Posterior cingulate gyrus (tissue), 11 donors: ENCODE data around the gene CCR5AS.
"Not testable (repeated sequence)": the region's sequence is repeated elsewhere in the genome, so short reads cannot be mapped to it uniquely, and the experiment has no call there.

Source experiments
- DNase-seq, 10 donors: peaks; one replicate each; pipeline versions ENCODE4 v3.0.0 to v3.0.0-alpha.2; 2020 to 2021; ENCODE audit warnings: mixed read lengths in 3 of 10
- intact Hi-C: fragments of 100-400 bp; cut with DNase I; formaldehyde crosslinking; loops from one replicate; pipeline ENCODE4 v1.15.1; 2023

Gene CCR5AS

DNA sequence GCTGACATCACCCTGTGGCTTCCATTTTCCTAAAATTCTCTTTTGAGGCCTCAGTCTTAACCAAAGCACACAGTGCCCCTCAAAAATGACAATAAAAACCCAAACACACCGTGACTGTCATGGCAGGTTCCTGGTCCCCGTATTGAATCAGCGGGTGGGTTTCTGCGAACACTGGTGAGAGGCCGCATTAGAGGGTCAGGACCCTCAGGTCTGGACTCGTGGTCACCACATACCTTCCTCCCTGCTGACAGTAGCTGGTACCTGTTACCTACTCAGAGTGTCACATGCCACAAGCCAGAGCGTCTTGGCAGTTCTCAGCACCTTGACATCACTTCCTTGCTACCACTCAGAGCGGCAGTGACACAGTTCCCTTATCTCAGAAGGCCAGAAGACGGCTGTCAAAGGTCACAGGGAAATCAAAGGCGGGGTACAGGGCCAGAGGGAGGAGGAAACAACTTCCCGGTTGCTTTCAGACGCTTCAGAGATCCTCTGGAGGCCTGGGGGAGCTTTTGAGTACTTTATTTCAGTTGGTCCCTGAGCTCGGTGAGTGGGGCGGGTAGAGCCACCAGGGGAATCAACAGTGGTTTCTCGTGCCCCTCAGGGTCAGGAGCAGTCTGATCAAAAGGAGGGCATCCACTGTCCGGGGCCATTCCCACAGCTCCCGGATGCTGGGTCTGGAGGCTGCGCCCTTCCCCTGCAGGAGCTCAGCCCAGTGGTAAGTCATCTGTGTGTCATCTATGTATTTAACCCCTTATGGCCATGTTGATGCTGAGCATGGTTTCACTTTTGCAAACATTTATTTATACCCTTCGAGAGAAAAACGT, at the start of gene CCR5AS, which contains the start of gene CCRL2:
Gene CCR5AS, minus strand, starts transcription at position 279 of the 824 bp plus-strand sequence.
Gene CCRL2, plus strand, starts transcription at position 472 of the 824 bp plus-strand sequence. CDS start 821 bp downstream, outside the sequence.
- intact Hi-C loops = no loop called here
- peak in 1 of 10 donors; percentile 23 for DNase-seq

DNA sequence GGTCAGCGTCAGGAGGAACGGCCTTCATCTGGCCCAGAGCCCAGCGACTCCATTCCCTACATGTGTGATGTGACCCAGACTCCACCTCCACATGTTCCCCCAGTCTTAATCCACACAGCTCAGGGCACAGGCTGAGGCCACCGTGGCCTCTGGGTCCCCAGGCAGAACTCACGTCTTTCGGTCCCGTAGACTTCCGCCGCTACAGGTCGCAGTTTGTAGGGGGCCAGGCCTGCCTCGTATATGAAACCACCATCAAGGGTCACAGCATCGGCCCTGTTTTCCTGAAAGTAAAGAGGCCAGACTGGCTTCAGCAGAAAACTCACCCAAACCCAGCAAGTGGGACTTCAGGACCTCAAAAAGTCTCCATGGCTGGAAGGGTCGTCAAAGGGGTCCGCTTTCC, 49.3 kb upstream of the CCR5AS start:
- no peak for DNase-seq
- intact Hi-C loops = no loop called here

DNA sequence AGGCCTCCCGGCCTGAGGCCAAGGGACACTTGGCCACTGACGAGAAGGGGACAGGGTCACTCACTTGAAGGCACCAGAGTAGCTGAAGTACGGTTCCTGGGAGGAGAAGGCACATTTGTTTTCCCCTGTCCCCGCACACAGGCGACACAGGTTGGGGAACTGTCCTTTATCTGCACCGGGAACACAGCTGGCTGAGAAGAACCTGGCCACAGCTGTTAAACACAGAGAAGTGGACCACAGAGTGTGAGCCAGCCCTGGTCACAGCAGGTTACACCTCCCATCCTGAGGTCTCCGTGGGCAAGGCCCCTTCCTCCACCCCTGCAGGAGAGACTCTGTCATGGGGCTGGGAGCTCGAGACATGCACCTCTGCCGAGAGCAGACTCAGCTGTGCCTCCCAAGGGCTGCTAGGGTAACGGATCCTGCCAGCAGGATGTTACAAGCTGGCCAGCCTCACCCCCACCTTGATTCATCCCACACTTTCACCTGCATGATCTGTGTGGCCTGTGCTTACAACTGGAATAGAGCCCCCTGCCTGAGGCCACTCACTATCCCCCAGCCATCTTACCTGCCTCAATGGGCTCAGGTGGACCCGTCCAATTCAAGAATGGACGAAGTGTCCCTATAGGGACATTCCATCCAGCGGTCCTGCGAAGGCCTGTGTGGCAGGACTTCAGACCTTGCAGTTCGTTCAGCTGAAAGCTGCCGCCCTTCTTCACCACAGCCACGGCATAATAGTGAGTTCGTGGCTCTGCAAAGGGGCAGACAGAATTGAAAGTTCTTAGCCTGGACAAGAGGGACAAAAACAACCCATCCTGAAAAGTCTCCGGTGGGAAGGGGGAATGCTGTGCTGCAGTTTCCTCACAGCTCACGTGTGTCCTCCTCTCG, 48.6 kb upstream of the CCR5AS start:
- no peak for DNase-seq
- intact Hi-C loops = no loop called here

DNA sequence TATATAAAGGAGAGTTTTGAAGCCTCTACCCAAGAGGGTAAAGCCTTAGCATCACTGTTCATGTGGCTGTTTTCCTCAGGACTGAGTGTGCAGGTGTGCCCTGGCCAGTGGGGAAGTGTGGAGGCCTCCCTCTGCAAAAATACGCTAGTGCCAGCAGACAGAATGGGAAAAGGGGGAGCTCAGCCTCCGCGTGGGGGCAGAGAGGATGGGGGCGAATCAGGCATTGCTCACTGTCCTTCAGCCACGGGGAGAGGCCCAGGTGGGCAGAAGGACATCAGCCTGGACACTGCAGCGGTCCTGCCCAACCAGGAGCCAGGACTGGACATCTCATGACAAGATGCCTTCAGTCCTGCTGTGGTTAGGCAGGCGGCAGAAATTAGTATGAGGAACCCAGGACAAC, 47.7 kb upstream of the CCR5AS start:
- no peak for DNase-seq
- intact Hi-C loops = no loop called here

DNA sequence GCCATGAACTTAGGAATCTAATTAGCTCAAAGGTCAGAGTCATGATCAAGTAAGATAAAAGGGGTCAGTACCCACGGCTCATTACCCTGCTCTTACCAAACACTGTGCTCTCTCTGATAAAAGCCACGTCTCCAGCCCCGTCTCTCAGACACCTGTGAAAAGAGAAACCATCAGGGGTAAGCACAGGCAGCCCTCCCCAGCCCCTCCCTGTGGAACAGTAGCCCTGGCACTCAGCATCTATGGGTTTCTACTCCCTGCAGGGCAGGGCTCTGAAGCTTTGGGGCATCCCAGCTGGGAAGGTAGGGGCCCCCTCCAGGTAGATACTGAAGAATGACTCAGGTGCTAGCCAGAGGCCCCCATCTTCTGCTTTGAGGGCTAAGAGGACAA, 47.3 kb upstream of the CCR5AS start:
- no peak for DNase-seq
- intact Hi-C loops = no loop called here

GRCh38 chr3:46453526-46454208, 46.8 kb upstream of the CCR5AS start:
- no peak for DNase-seq
- intact Hi-C loops = no loop called here

DNA sequence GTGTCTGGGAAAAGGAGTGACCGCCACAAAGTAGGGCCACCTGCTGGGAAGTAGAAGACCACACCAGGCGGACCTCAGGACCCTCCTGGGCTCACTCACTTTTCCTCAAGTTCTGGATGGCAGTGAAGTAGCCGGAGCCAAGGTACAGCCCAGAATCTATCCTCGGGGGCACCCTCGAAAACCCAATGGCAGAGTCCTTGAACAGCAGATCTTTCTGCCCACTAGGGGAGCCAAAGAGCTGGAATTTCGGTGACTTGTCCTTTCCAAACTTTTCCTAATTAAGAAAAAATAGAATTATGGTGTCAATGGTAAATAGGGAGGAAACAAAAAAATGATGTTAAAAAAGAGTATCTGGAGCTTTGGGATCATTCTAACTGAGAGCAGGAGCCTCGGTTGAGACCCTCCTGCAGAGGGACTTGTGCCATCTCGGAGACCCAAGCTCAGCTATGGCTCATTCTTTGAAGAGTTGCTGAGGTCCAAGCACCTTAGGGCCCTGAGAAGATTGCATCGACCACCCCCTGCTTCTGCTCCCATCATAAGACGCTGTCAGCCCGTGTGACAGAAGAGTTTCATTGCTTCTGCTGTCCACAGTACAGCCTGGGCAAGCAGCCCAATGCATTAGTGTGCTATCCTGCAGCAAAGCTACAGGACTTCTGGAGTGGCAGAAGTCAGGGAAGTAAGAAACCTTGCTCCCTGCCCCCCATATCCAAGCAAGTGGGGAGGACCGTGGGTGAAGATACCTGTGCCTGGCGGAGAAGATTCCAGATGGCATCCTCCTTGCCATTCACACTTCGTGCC, 43.1 kb upstream of the CCR5AS start:
- DNase-seq = no peak
- intact Hi-C loops = loop anchor here (10.0 kb wide), 1 partner anchor 365 kb away; no protein-coding TSS in a partner anchor

DNA sequence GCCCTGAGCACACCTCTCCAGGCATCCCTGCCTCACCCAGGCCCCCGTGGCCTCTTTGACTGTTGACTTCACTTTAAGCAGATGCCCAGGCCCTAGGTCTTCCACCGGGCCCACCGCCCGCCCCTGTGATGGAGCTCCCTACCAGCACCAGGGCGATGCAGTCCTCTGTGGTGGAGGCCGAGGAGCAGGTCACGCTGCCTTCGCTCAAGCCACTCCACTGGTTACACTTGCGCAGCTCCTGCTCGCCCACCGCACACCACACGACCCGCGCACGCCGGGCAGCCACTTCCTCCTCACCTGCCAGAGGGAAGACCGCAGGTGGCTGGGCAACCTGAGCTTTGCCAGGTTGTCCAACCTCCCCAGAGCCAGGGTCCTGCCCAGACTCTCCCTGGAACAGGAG, 41.9 kb upstream of the CCR5AS start:
- intact Hi-C loops = loop anchor here (10.0 kb wide), 1 partner anchor 364 kb away; no protein-coding TSS in a partner anchor
- DNase-seq = no peak

- intact Hi-C loops = loop anchor here (10.0 kb wide), 1 partner anchor 363 kb away; no protein-coding TSS in a partner anchor
- DNase-seq = no peak
Observed at GRCh38 chr3:46447228-46447985, 40.5 kb upstream of the CCR5AS start.

DNA sequence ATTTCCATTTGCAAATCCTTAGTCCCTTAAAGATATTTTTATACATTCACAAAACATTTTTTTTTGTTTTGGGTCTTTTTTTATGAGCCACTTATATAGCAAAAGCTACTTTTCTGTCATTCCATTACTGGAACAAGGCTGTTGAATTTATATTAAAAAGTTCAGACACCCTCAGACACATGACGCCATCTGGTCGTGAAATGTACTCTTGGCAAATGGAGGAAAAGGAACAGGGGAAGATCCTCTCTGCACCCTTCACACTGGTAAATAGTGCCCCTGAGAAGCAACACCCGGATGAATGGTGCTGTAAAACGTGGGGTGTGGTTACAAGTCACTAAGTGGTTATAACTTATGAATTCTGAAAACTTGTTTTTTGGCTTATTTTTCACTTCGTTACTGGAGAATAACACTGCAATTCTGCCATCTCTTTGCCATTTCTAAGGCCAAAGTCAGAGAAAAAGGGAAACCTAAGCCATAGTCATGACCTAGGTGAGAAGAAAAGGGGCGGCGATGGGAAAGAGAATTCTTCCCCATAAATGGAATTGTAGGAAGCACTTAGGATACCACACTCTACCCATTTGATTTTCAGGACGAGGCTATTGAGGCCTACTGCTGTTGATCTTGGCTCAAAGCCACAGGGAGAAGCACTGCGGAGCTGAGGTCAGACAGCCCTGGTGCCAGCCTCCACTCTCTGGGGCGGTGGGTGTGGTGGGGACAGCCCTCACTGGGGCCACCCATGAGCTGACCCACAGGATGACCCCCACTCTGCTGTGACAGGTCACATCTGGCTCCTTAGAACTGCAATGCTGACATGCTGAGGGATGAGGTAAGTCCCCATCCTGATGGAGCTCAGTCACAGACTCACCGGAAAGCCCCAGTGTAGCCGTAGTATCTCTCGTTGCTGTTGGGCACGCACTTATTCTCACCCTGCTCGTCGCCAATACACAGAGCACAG, 36.0 kb upstream of the CCR5AS start:
- no peak for DNase-seq
- intact Hi-C loops = loop anchor here (10.0 kb wide), 1 partner anchor 358 kb away; no protein-coding TSS in a partner anchor

DNA sequence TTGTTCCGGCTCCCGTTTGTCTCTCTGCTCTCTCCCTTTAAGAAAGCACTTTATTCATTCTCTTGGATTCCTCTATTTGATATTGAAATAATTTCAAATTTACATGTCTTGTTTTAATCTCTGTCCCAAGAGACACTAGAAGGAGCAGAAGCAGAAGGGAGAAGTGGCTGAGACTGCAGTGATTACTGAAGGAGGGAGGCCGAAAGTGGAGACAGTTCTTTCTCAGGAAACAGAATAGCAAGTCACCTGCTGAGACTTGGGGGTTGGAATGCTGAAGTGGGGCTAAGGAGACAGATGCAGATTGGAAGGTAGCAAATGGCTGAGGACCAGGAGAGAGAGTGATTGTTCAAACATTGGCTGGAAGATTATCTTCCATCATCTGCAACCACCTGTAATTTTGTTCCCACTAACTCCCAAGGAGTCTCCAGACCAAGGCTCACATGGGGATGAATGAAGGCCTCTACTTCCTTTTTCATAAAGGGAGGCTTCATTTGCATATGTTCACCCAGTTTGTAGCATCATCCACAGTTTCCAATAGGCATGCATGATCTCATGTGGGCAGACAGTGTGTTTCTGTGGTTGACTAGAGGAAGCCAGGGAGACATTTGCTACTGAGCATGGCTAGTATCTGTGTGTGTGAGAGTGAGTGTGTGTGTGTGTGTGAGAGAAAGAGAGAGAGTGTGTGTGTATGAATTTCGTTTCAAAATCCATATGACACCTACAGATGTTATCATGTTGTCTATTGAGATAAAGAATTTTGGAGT, 33.8 kb upstream of the CCR5AS start:
- no peak for DNase-seq
- intact Hi-C loops = loop anchor here (10.0 kb wide), 1 partner anchor 356 kb away; no protein-coding TSS in a partner anchor

- intact Hi-C loops = no loop called here
- peak in 2 of 10 donors; percentile 27 to 78 for DNase-seq
Observed at GRCh38 chr3:46438831-46439230, 32.0 kb upstream of the CCR5AS start.

- intact Hi-C loops = no loop called here
Observed at GRCh38 chr3:46435081-46435726, 28.3 kb upstream of the CCR5AS start.

GRCh38 chr3:46433841-46434240, 27.0 kb upstream of the CCR5AS start:
- DNase-seq = no peak
- intact Hi-C loops = no loop called here

More at GRCh38 chr3:46435081-46435726, 28.3 kb upstream of the CCR5AS start:
- DNase-seq = no peak

- intact Hi-C loops, DNase-seq: not testable (repeated sequence)
Observed at GRCh38 chr3:46433118-46433517, 26.3 kb upstream of the CCR5AS start.

GRCh38 chr3:46431905-46432304, 25.0 kb upstream of the CCR5AS start:
- intact Hi-C loops, DNase-seq: not testable (repeated sequence)
